ENCODE results near the gene ZNF28.
"Not testable (repeated sequence)": the region's sequence is repeated elsewhere in the genome, so short reads cannot be mapped to it uniquely, and the experiment has no call there.

The ZNF28 gene

DNA sequence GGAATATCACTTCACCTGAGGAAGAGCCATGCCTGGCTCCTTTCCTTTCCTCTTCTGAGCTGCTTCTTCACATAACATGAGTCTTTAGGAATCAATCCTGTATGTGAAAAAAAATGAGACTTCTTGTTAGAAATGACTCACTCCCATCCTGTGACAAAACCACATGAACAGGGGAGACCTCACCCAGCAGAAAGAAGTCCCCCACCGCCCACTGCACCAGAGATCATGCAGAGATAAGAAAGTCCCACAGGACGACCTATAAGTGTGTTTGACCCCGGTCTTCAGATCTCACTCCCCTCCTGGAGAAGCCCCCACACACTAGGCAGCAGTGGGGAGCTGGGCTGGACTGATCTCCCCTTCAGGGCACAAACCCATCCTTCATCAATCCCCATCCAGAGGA is 42.6 kb downstream of the ZNF28 start:
- DNase-seq (ENCODE audit: low spot score) = no peak

DNA sequence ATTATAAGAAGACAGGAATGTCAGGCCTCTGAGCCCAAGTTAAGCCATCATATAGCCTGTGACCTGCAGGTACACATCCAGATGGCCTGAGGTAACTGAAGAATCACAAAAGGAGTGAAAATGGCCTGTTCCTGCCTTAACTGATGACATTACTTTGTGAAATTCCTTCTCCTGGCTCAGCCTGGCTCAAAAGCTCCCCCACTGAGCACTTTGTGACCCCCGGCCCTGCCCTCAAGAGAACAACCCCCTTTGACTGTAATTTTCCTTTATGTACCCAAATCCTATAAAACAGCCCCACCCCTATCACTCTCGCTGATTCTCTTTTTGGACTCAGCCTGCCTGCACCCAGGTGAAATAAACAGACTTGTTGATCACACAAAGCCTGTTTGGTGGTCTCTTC is 65.0 kb downstream of the ZNF28 start:
- DNase-seq (ENCODE audit: low spot score) = not testable (repeated sequence)

DNA sequence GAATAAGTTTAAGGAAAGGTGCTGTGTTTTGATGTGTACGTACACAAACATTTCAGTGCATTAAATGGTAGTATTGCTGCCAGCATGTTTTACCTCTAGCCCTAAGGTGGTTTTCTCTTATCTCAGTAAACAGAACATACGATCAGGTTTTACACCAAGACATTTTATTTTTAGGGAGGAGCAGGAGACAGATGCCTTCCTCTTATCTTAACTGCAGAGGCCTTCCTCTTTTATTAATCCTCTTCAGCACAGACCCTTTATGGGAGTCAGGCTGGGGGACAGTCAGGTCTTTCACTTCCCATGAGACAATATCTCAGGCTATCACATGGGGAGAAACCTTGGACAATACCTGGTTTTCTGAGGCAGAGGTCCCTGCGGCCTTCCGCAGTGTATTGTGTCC is 71.7 kb downstream of the ZNF28 start:
- no peak for DNase-seq (ENCODE audit: low spot score)

DNA sequence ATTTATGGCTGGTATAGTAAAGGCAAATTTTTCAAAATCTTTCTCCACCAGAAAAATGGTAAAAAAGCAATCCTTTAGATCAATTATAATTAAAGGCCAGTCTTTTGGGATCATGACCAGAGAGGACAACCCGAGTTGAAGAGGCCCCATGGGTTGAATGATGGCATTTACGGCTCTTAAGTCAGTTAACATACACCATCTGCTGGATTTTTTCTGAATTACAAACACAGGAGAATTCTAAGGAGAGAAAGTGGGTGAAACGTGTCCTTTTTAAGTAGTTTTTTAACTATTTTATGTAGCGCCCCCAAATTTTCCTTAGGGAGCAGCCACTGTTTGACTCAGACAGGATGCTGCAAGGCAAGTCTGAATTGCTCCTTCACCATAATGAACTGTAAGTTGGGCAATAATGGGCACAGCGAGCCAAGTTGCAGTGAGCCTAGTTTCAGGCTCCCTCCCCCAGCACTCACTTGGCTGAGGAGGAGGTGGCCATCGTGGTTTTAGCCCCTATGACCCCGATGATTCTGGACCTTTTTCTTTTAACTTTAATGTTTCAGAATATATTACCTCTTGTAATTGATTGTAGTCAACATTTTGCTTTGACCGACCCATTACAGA is 73.0 kb downstream of the ZNF28 start:
- DNase-seq (ENCODE audit: low spot score) = peak; percentile 43

Measured in LoVo (cell line).